IMR-90 (cell line): ENCODE measurements around the gene KCNQ1. TPM values are rescaled to one million over a fixed set of nuclear protein-coding genes. Genes with fewer than 3 reads are reported as not detected.

Source experiments
- ATAC-seq: fragments of 200-7000 bp; cut with Tn5 transposase; 2 replicates; pipeline ENCODE4 v1.9.1; 2020; ENCODE audit warnings: low read depth, mild to moderate bottlenecking, moderate library complexity
- BruUV-seq: library from RNA; stranded (reverse); fragments of 400-500 nt; replicated peaks from 2 replicates; lab custom pipeline; 2021; lab: Mats Ljungman, UMichigan
- CTCF ChIA-PET: fragments of 300-600 bp; formaldehyde crosslinking; extraction: SDS; loops from one replicate; lab custom pipeline; 2021; ENCODE audit warnings: antibody characterized with exemption; lab: Yijun Ruan, JAX
- POLR2A ChIA-PET: fragments of 300-600 bp; sonication (Branson Sonifier 250); formaldehyde crosslinking; loops from one replicate; lab custom pipeline; 2022; ENCODE audit warnings: antibody characterized with exemption; ENCODE audit not compliant: unreplicated experiment; lab: Charles Lee
- DNase-seq: peaks from one replicate; pipeline ENCODE4 v3.0.0; 2013
- H2AFZ ChIP-seq: replicated peaks from 2 replicates; pipeline ENCODE3; 2013; ENCODE audit warnings: low read length, mild to moderate bottlenecking; ENCODE audit not compliant: poor library complexity
- H2AK5ac ChIP-seq: 2 replicates; pipeline ENCODE4 v1.6.1; 2013; ENCODE audit warnings: low read depth, low read length, inconsistent platforms
- H2AK9ac ChIP-seq: replicated peaks from 2 replicates; pipeline ENCODE3; 2013; ENCODE audit warnings: mild to moderate bottlenecking, low read depth, low read length, moderate library complexity; ENCODE audit not compliant: poor library complexity
- H2BK120ac ChIP-seq: 2 replicates; pipeline ENCODE4 v1.6.1; 2013; ENCODE audit warnings: low read depth, low read length, inconsistent platforms
- H2BK15ac ChIP-seq: 3 replicates; pipeline ENCODE4 v1.6.1; 2013; ENCODE audit warnings: low read depth, low read length, inconsistent platforms
- H2BK20ac ChIP-seq: 2 replicates; pipeline ENCODE4 v1.6.1; 2013; ENCODE audit warnings: low read depth, mild to moderate bottlenecking, inconsistent platforms, low read length, moderate library complexity
- H2BK5ac ChIP-seq: 2 replicates; pipeline ENCODE4 v1.6.1; 2013; ENCODE audit warnings: mild to moderate bottlenecking, low read depth, low read length, inconsistent platforms; ENCODE audit not compliant: poor library complexity, severe bottlenecking
- H3K14ac ChIP-seq: replicated peaks from 2 replicates; pipeline ENCODE4 v1.6.1; 2013; ENCODE audit warnings: low read depth, low read length, inconsistent platforms
- H3K18ac ChIP-seq: 2 replicates; pipeline ENCODE4 v1.6.1; 2013; ENCODE audit warnings: low read depth, low read length, control low read depth
- H3K23ac ChIP-seq: 2 replicates; pipeline ENCODE4 v1.6.1; 2013; ENCODE audit warnings: low read depth, low read length, inconsistent platforms
- H3K27ac ChIP-seq: 2 replicates; pipeline ENCODE4 v1.5.1; 2013; ENCODE audit warnings: mild to moderate bottlenecking, control low read depth, low read length; ENCODE audit not compliant: insufficient read depth
- H3K27me3 ChIP-seq: 2 replicates; pipeline ENCODE4 v1.6.1; 2013; ENCODE audit warnings: low read length; ENCODE audit not compliant: control insufficient read depth, insufficient read depth
- H3K36me3 ChIP-seq: 2 replicates; pipeline ENCODE4 v1.6.1; 2013; ENCODE audit warnings: low read length, mixed read lengths; ENCODE audit not compliant: control insufficient read depth, insufficient read depth
- H3K4ac ChIP-seq: 2 replicates; pipeline ENCODE4 v1.6.1; 2013; ENCODE audit warnings: low read depth, low read length, inconsistent platforms
- H3K4me1 ChIP-seq: 2 replicates; pipeline ENCODE4 v1.6.1; 2013; ENCODE audit warnings: low read length, mixed read lengths; ENCODE audit not compliant: control insufficient read depth, insufficient read depth
- H3K4me2 ChIP-seq: 2 replicates; pipeline ENCODE4 v1.6.1; 2013; ENCODE audit warnings: low read depth, mild to moderate bottlenecking, control low read depth, low read length, moderate library complexity
- H3K4me3 ChIP-seq: 2 replicates; pipeline ENCODE4 v1.5.1; 2013; ENCODE audit warnings: low read depth, mild to moderate bottlenecking, control low read depth, low read length, moderate library complexity; ENCODE audit not compliant: insufficient read depth
- H3K56ac ChIP-seq: 2 replicates; pipeline ENCODE4 v1.6.1; 2013; ENCODE audit warnings: low read length, inconsistent platforms; ENCODE audit not compliant: insufficient read depth; ENCODE audit errors: extremely low read depth
- H3K79me1 ChIP-seq, 2 experiments: 2 replicates each; pipeline ENCODE4 v1.6.1; 2013; ENCODE audit warnings: low read length in 2 of 2, inconsistent platforms in 1 of 2, low read depth in 1 of 2
- H3K9ac ChIP-seq: 2 replicates; pipeline ENCODE4 v1.6.1; 2013; ENCODE audit warnings: low read depth, low read length, control low read depth
- H3K9me1 ChIP-seq: 2 replicates; pipeline ENCODE4 v1.6.1; 2013; ENCODE audit warnings: low read length, inconsistent platforms; ENCODE audit not compliant: insufficient read depth
- H3K9me3 ChIP-seq: 2 replicates; pipeline ENCODE4 v1.6.1; 2013; ENCODE audit warnings: low read length; ENCODE audit not compliant: control insufficient read depth, insufficient read depth
- H4K20me1 ChIP-seq: 2 replicates; pipeline ENCODE4 v1.6.1; 2013; ENCODE audit warnings: low read length, inconsistent platforms; ENCODE audit not compliant: insufficient read depth
- H4K5ac ChIP-seq: 2 replicates; pipeline ENCODE4 v1.6.1; 2013; ENCODE audit warnings: mild to moderate bottlenecking, low read depth, low read length, control low read depth
- H4K8ac ChIP-seq, 2 experiments: 2 replicates each; pipeline ENCODE4 v1.6.1; 2013; ENCODE audit warnings: low read depth in 2 of 2, low read length in 2 of 2, control low read depth in 1 of 2, inconsistent platforms in 1 of 2
- H4K91ac ChIP-seq: 2 replicates; pipeline ENCODE4 v1.6.1; 2013; ENCODE audit warnings: low read depth, low read length, inconsistent platforms; ENCODE audit not compliant: insufficient read depth
- BHLHE40 ChIP-seq: fragments of 150-350 bp; IDR thresholded peaks from 2 replicates; pipeline ENCODE4 v1.6.1; 2016; ENCODE audit warnings: mild to moderate bottlenecking, low read depth, low read length
- CHD1 ChIP-seq: IDR thresholded peaks from 2 replicates; pipeline ENCODE4 v1.6.1; 2012; ENCODE audit warnings: low read depth, low read length, improper control_type of control experiment
- MAFK ChIP-seq: IDR thresholded peaks from 2 replicates; pipeline ENCODE4 v1.6.1; 2012; ENCODE audit warnings: low read depth, low read length, improper control_type of control experiment
- MAZ ChIP-seq: IDR thresholded peaks from 2 replicates; pipeline ENCODE4 v1.6.1; 2012; ENCODE audit warnings: low read depth, mild to moderate bottlenecking, low read length, improper control_type of control experiment, moderate library complexity, borderline replicate concordance
- NFE2L2 ChIP-seq: fragments of 150-350 bp; IDR thresholded peaks from 2 replicates; pipeline ENCODE4 v1.6.1; 2016; ENCODE audit warnings: low read depth, mild to moderate bottlenecking, low read length
- POLR2A ChIP-seq: IDR thresholded peaks from 2 replicates; pipeline ENCODE4 v1.6.1; 2012; ENCODE audit warnings: mild to moderate bottlenecking, low read depth, low read length
- RAD21 ChIP-seq: IDR thresholded peaks from 2 replicates; pipeline ENCODE4 v1.6.1; 2012; ENCODE audit warnings: low read length, improper control_type of control experiment
- RFX5 ChIP-seq: IDR thresholded peaks from 2 replicates; pipeline ENCODE4 v1.8.0; 2012; ENCODE audit warnings: low read depth, mild to moderate bottlenecking, low read length, moderate library complexity
- SMC3 ChIP-seq: fragments of 150-350 bp; IDR thresholded peaks from 2 replicates; pipeline ENCODE4 v1.6.1; 2016; ENCODE audit warnings: low read depth, mild to moderate bottlenecking, antibody characterized with exemption, low read length, moderate library complexity
- USF2 ChIP-seq: fragments of 150-350 bp; IDR thresholded peaks from 2 replicates; pipeline ENCODE4 v1.6.1; 2017; ENCODE audit warnings: mild to moderate bottlenecking, antibody characterized with exemption, low read length, low read depth
- WGBS, 2 experiments: methylation state at CpG; one replicate each; pipeline versions ENCODE4 v1.1.5 to v1.1.7; 2013; ENCODE audit warnings: missing lambda C conversion rate in 2 of 2; ENCODE audit not compliant: insufficient read length in 1 of 2; ENCODE audit errors: extremely low coverage in 2 of 2; 5-methylcytosine and 5-hydroxymethylcytosine counted together
- dilution Hi-C: fragments of 300-500 bp; cut with HindIII; formaldehyde crosslinking; loops from one replicate; pipeline ENCODE4 v1.14.3; 2018; ENCODE audit warnings: low sequenced_read_pairs; ENCODE audit not compliant: unreplicated experiment
- in situ Hi-C: fragments of 300-500 bp; cut with MboI; formaldehyde crosslinking; loops from 3 replicates; pipeline ENCODE4 v1.14.3; 2019; ENCODE audit warnings: low sequenced_read_pairs, inconsistent platforms, mixed read lengths
- intact Hi-C: fragments of 100-400 bp; cut with micrococcal nuclease; formaldehyde crosslinking; loops from 2 replicates; pipeline ENCODE4 v1.10.0; 2022
- polyA plus RNA-seq, 3 experiments: library from polyadenylated mRNA; depleted of rRNA; stranded (reverse); fragments of >200 nt; gene quantifications; 2 replicates each; pipeline ENCODE4 v1.2.3, GENCODE V29; 2012; ENCODE audit warnings: low replicate concordance in 1 of 3
- total RNA-seq: library from RNA; depleted of rRNA; stranded (reverse); fragments of >200 nt; gene quantifications from 2 replicates; pipeline ENCODE4 v1.2.3, GENCODE V29; 2012
- TF ChIP-seq, protein P1 (sequence below): fragments of 150-350 bp; IDR thresholded peaks from 2 replicates; pipeline ENCODE4 v1.6.1; 2016; ENCODE audit warnings: low read depth, mild to moderate bottlenecking, low read length, moderate library complexity, borderline replicate concordance
- TF ChIP-seq, protein P2 (sequence below): conservative IDR thresholded peaks from 2 replicates; pipeline ENCODE4 v1.5.1; 2012; ENCODE audit warnings: mild to moderate bottlenecking, low read depth, low read length, improper control_type of control experiment

KCNQ1 gene
- total and polyA plus RNA-seq, 2 of the 4 experiments (the other 2 are of a cell fraction): 0.07 TPM; not detected in 1

- Histone ChIP-seq H3K23ac (no peak overlapping the region), H4K91ac (no peak overlapping the region), H3K79me1 (no peaks in the 10 kb centered on the region), H3K27ac (no peak overlapping the region), H3K9ac (no peak overlapping the region), H4K5ac (no peak overlapping the region), H3K4ac (no peak overlapping the region), H2BK20ac (no peak overlapping the region), H2BK120ac (no peak overlapping the region), H3K4me2 (no peak overlapping the region), H2AK9ac (no peak overlapping the region), H3K56ac (no peak overlapping the region), H2BK15ac (no peak overlapping the region), H2BK5ac (no peak overlapping the region), H3K27me3 (peaks cover 53% of the 10 kb centered on the region), H4K8ac (no peak overlapping the region), H3K9me1 (no peaks in the 10 kb centered on the region), H2AFZ (no peak overlapping the region), H3K36me3 (no peaks in the 10 kb centered on the region), H4K20me1 (no peaks in the 10 kb centered on the region), H2AK5ac (no peak overlapping the region), H3K14ac (no peak overlapping the region), H3K9me3 (no peaks in the 10 kb centered on the region), H3K18ac (no peak overlapping the region), H3K4me3 (no peak overlapping the region), H3K4me1 (no peaks in the 10 kb centered on the region)
- ChIA-PET POLR2A (no interaction called here), CTCF (no interaction called here)
- ATAC-seq: no peak
- in situ Hi-C loops: loop anchor here (10.0 kb wide), 1 partner anchor 76 kb away; no protein-coding TSS in a partner anchor
- dilution Hi-C loops: no loop called here
- 93% methylated on average over 2 of the region's 16 CpGs; no CpG with 5 or more reads in 1 of the 2 experiments for WGBS, 2 experiments
- no TSS peak for BruUV-seq
- DNase-seq: no peak
- intact Hi-C loops: no loop called here
- no peak for TF ChIP-seq RFX5
- no peak for TF ChIP-seq MAFK
- no peak for TF ChIP-seq POLR2A
- no peak for TF ChIP-seq MAZ
- no peak for TF ChIP-seq BHLHE40
- TF ChIP-seq, protein P1, sequence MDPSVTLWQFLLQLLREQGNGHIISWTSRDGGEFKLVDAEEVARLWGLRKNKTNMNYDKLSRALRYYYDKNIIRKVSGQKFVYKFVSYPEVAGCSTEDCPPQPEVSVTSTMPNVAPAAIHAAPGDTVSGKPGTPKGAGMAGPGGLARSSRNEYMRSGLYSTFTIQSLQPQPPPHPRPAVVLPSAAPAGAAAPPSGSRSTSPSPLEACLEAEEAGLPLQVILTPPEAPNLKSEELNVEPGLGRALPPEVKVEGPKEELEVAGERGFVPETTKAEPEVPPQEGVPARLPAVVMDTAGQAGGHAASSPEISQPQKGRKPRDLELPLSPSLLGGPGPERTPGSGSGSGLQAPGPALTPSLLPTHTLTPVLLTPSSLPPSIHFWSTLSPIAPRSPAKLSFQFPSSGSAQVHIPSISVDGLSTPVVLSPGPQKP: no peak
- no peak for TF ChIP-seq CHD1
- no peak for TF ChIP-seq RAD21
- no peak for TF ChIP-seq USF2
- no peak for TF ChIP-seq NFE2L2
- TF ChIP-seq, protein P2, sequence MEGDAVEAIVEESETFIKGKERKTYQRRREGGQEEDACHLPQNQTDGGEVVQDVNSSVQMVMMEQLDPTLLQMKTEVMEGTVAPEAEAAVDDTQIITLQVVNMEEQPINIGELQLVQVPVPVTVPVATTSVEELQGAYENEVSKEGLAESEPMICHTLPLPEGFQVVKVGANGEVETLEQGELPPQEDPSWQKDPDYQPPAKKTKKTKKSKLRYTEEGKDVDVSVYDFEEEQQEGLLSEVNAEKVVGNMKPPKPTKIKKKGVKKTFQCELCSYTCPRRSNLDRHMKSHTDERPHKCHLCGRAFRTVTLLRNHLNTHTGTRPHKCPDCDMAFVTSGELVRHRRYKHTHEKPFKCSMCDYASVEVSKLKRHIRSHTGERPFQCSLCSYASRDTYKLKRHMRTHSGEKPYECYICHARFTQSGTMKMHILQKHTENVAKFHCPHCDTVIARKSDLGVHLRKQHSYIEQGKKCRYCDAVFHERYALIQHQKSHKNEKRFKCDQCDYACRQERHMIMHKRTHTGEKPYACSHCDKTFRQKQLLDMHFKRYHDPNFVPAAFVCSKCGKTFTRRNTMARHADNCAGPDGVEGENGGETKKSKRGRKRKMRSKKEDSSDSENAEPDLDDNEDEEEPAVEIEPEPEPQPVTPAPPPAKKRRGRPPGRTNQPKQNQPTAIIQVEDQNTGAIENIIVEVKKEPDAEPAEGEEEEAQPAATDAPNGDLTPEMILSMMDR: no peak
- no peak for TF ChIP-seq SMC3
Measured at GRCh38 chr11:2510626-2511402, 66.0 kb downstream of the KCNQ1 start.
